NCI-H526 (cell line): ENCODE measurements around the gene KCTD18.

Source experiments
- DNase-seq, 2 experiments: peaks; one replicate each; lab custom pipeline; 2025; lab: John Stamatoyannopoulos, UW

KCTD18 gene

GRCh38 chr2:200509612-200510433 is at the start of gene KCTD18:
KCTD18 (minus strand) TSS chr2:200510068; CDS start chr2:200507016, 3,052 bp downstream.
- peak; percentile 55 to 94 for DNase-seq

GRCh38 chr2:200540793-200541192 is 30.9 kb upstream of the KCTD18 start:
- no peak for DNase-seq

GRCh38 chr2:200538139-200538538 is 28.3 kb upstream of the KCTD18 start:
- DNase-seq = no peak

GRCh38 chr2:200534572-200534971 is 24.7 kb upstream of the KCTD18 start:
- no peak for DNase-seq

GRCh38 chr2:200533754-200534153 is 23.9 kb upstream of the KCTD18 start:
- DNase-seq = no peak

- no peak for DNase-seq
These were observed 18.4 kb upstream of the KCTD18 start for GRCh38 chr2:200528228-200528627.

- DNase-seq = peak; percentile 92 to 98
These were observed 16.2 kb upstream of the KCTD18 start, which contains the start of gene SGO2 for GRCh38 chr2:200525882-200526651. SGO2 (plus strand) TSS chr2:200526207; CDS start chr2:200532976, 6,769 bp downstream.

GRCh38 chr2:200525551-200525881 is 15.6 kb upstream of the KCTD18 start:
- no peak for DNase-seq

- DNase-seq = no peak
These were observed 15.2 kb upstream of the KCTD18 start for GRCh38 chr2:200525066-200525465.

- DNase-seq = no peak
These were observed 13.7 kb upstream of the KCTD18 start for GRCh38 chr2:200523604-200524003.

- DNase-seq = no peak
These were observed 13.3 kb upstream of the KCTD18 start for GRCh38 chr2:200523158-200523557.

GRCh38 chr2:200515155-200515554 is 5.3 kb upstream of the KCTD18 start:
- DNase-seq = no peak

- no peak for DNase-seq
These were observed 645 bp downstream of the KCTD18 start for GRCh38 chr2:200509235-200509611.

- DNase-seq = no peak
These were observed 2.7 kb downstream of the KCTD18 start for GRCh38 chr2:200507179-200507578.

GRCh38 chr2:200506679-200507078 is 3.2 kb downstream of the KCTD18 start:
- no peak for DNase-seq

- DNase-seq = no peak
These were observed 7.7 kb downstream of the KCTD18 start for GRCh38 chr2:200502196-200502595.

- DNase-seq = no peak
These were observed 11.3 kb downstream of the KCTD18 start for GRCh38 chr2:200498402-200499162.

- no peak for DNase-seq
These were observed 13.2 kb downstream of the KCTD18 start for GRCh38 chr2:200496696-200497095.

GRCh38 chr2:200494048-200494447 is 15.8 kb downstream of the KCTD18 start:
- DNase-seq = no peak

- no peak for DNase-seq
These were observed 17.2 kb downstream of the KCTD18 start for GRCh38 chr2:200492656-200493055.

GRCh38 chr2:200490001-200490400 is 19.9 kb downstream of the KCTD18 start:
- DNase-seq = no peak

GRCh38 chr2:200488169-200488568 is 21.7 kb downstream of the KCTD18 start:
- no peak for DNase-seq
